Stimulated activated CD4-positive, alpha-beta T cell treated with anti-CD3 and anti-CD28 coated beads, Interleukin-4, amount 100 ng/mL, for 48 hours (primary cell): ENCODE data around the gene M1AP.
A peak's percentile ranks its signal among the peaks of the same experiment; 100 is the strongest.

Experiments used
- DNase-seq, 2 donors: peaks; one replicate each; pipeline ENCODE4 v3.0.0-alpha.2; 2020; ENCODE audit warnings: low read depth in 2 of 2

The M1AP gene

GRCh38 chr2:74546004-74546403 lies 102.1 kb downstream of the M1AP start:
- DNase-seq, result no peak

GRCh38 chr2:74544634-74545033 lies 103.5 kb downstream of the M1AP start:
- no peak for DNase-seq

GRCh38 chr2:74542978-74543377 lies 105.2 kb downstream of the M1AP start:
- no peak for DNase-seq

- DNase-seq, result no peak
Observed at GRCh38 chr2:74540291-74540690, 107.8 kb downstream of the M1AP start.

GRCh38 chr2:74538881-74539339 lies 109.2 kb downstream of the M1AP start:
- no peak for DNase-seq

GRCh38 chr2:74537140-74537539 lies 111.0 kb downstream of the M1AP start:
- DNase-seq, result no peak

- no peak for DNase-seq
Observed at GRCh38 chr2:74536166-74536950, 111.8 kb downstream of the M1AP start.

GRCh38 chr2:74535440-74535965 lies 112.6 kb downstream of the M1AP start:
- DNase-seq, result no peak

GRCh38 chr2:74534411-74534810 lies 113.7 kb downstream of the M1AP start:
- no peak for DNase-seq

GRCh38 chr2:74533464-74533863 lies 114.7 kb downstream of the M1AP start:
- no peak for DNase-seq

- DNase-seq, result no peak
Observed at GRCh38 chr2:74532222-74532621, 115.9 kb downstream of the M1AP start.

- DNase-seq, result no peak
Observed at GRCh38 chr2:74531666-74532065, 116.5 kb downstream of the M1AP start.

GRCh38 chr2:74530239-74531187 lies 117.6 kb downstream of the M1AP start:
- peak; percentile 30 to 42 for DNase-seq

GRCh38 chr2:74529357-74530238 lies 118.5 kb downstream of the M1AP start, which contains the start of the genes AUP1 and HTRA2:
Gene AUP1 (minus strand): TSS chr2:74529706. CDS start chr2:74529629, 77 bp downstream.
Gene HTRA2 (plus strand): TSS chr2:74529933. CDS start chr2:74530007, 74 bp downstream.
- peak; percentile 88 to 94 for DNase-seq

- DNase-seq, result no peak
Observed at GRCh38 chr2:74528600-74529356, 119.4 kb downstream of the M1AP start.

- no peak for DNase-seq
Observed at GRCh38 chr2:74527741-74528140, 120.4 kb downstream of the M1AP start.

GRCh38 chr2:74526649-74527230 lies 121.4 kb downstream of the M1AP start:
- DNase-seq, result no peak

- no peak for DNase-seq
Observed at GRCh38 chr2:74525717-74526648, 122.1 kb downstream of the M1AP start, which contains the start of gene DQX1. Gene DQX1 (minus strand): TSS chr2:74526231. CDS start chr2:74525729, 502 bp downstream.
